ENCODE data around the gene KTI12.
"Not testable (repeated sequence)": the region's sequence is repeated elsewhere in the genome, so short reads cannot be mapped to it uniquely, and the experiment has no call there.

Gene KTI12

GRCh38 chr1:52032124-52032784, 1.4 kb downstream of the KTI12 start:
- peak overlapping the region; percentile 62 to 91 (median 89) for H3K27ac Mint-ChIP-seq
- TF ChIP-seq, protein P1, sequence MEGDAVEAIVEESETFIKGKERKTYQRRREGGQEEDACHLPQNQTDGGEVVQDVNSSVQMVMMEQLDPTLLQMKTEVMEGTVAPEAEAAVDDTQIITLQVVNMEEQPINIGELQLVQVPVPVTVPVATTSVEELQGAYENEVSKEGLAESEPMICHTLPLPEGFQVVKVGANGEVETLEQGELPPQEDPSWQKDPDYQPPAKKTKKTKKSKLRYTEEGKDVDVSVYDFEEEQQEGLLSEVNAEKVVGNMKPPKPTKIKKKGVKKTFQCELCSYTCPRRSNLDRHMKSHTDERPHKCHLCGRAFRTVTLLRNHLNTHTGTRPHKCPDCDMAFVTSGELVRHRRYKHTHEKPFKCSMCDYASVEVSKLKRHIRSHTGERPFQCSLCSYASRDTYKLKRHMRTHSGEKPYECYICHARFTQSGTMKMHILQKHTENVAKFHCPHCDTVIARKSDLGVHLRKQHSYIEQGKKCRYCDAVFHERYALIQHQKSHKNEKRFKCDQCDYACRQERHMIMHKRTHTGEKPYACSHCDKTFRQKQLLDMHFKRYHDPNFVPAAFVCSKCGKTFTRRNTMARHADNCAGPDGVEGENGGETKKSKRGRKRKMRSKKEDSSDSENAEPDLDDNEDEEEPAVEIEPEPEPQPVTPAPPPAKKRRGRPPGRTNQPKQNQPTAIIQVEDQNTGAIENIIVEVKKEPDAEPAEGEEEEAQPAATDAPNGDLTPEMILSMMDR (IDR thresholded peaks at IDR 0.05; ENCODE audit: unreplicated experiment in 3 of 3): no peak
- H3K4me1 Mint-ChIP-seq: peaks cover 37% of the 10 kb centered on the region
- no peaks in the 10 kb centered on the region for H3K9me3 Mint-ChIP-seq
- H3K4me3 Mint-ChIP-seq: peak overlapping the region; percentile 89 to 94 (median 92)
- no peaks in the 10 kb centered on the region for H3K27me3 Mint-ChIP-seq (ENCODE audit: low read depth)
- H3K36me3 Mint-ChIP-seq (ENCODE audit: low read depth): peaks cover 10% of the 10 kb centered on the region

DNA sequence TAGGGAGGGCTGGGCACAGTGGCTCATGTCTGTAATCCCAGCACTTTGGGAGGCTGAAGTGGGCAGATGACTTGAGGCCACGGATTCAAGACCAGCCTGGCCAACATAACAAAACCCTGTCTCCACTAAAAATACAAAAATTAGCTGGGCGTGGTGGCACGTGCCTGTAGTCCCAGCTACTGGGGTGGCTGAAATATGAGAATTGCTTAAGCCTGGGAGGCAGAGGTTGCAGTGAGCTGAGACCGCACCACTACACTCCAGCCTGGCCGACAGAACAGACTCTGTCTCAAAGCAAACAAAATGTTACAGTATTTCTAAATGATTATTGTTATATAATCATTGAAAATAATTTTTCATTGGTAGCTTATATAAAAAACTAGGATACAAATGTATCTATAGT, 4.8 kb downstream of the KTI12 start:
- not testable (repeated sequence) for H3K9me3 Mint-ChIP-seq; H3K27me3 Mint-ChIP-seq (ENCODE audit: low read depth); H3K27ac Mint-ChIP-seq; H3K4me3 Mint-ChIP-seq
- peaks cover 24% of the 10 kb centered on the region for H3K36me3 Mint-ChIP-seq (ENCODE audit: low read depth)
- H3K4me1 Mint-ChIP-seq: peaks cover 33% of the 10 kb centered on the region

DNA sequence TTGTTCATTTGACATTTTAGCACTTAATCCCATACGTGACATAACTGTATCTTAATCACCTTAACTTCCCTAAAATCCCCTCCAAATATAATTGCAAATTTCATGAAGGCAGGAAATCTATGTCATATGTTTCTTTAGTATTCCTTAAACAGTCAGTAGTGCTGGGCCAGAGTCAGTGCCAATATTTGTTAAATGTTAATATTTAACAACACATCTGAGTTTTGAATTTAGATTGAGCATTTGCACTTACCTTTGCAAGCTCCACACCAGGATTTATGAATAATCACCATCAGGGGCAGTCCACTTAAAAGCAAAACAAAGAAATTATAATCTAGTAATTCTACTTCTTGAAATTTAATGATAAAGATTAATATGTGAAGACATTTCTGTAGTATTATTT, 5.3 kb downstream of the KTI12 start:
- Mint-ChIP-seq H3K27ac (peak overlapping the region in 1 of 3 experiments; percentile 82), H3K4me1 (peaks cover 28% of the 10 kb centered on the region), H3K9me3 (no peaks in the 10 kb centered on the region), H3K4me3 (no peak overlapping the region), H3K36me3 (ENCODE audit: low read depth) (peaks cover 29% of the 10 kb centered on the region), H3K27me3 (ENCODE audit: low read depth) (no peaks in the 10 kb centered on the region)
- TF ChIP-seq, protein P1 (IDR thresholded peaks at IDR 0.05; ENCODE audit: unreplicated experiment in 3 of 3): no peak

GRCh38 chr1:52026278-52026677, 7.3 kb downstream of the KTI12 start:
- Mint-ChIP-seq H3K27ac (no peak overlapping the region), H3K4me1 (peaks cover 15% of the 10 kb centered on the region), H3K4me3 (no peak overlapping the region), H3K9me3 (no peaks in the 10 kb centered on the region), H3K27me3 (ENCODE audit: low read depth) (no peaks in the 10 kb centered on the region), H3K36me3 (ENCODE audit: low read depth) (peaks cover 36% of the 10 kb centered on the region)
- TF ChIP-seq, protein P1 (IDR thresholded peaks at IDR 0.05; ENCODE audit: unreplicated experiment in 3 of 3): no peak

- TF ChIP-seq, protein P1 (IDR thresholded peaks at IDR 0.05; ENCODE audit: unreplicated experiment in 3 of 3): no peak
- no peaks in the 10 kb centered on the region for H3K4me1 Mint-ChIP-seq
- no peak overlapping the region for H3K27ac Mint-ChIP-seq
- no peaks in the 10 kb centered on the region for H3K27me3 Mint-ChIP-seq (ENCODE audit: low read depth)
- H3K4me3 Mint-ChIP-seq: no peak overlapping the region
- H3K36me3 Mint-ChIP-seq (ENCODE audit: low read depth): peaks cover 52% of the 10 kb centered on the region
- H3K9me3 Mint-ChIP-seq: no peaks in the 10 kb centered on the region
Measured at GRCh38 chr1:52022133-52022532, 11.5 kb downstream of the KTI12 start.

DNA sequence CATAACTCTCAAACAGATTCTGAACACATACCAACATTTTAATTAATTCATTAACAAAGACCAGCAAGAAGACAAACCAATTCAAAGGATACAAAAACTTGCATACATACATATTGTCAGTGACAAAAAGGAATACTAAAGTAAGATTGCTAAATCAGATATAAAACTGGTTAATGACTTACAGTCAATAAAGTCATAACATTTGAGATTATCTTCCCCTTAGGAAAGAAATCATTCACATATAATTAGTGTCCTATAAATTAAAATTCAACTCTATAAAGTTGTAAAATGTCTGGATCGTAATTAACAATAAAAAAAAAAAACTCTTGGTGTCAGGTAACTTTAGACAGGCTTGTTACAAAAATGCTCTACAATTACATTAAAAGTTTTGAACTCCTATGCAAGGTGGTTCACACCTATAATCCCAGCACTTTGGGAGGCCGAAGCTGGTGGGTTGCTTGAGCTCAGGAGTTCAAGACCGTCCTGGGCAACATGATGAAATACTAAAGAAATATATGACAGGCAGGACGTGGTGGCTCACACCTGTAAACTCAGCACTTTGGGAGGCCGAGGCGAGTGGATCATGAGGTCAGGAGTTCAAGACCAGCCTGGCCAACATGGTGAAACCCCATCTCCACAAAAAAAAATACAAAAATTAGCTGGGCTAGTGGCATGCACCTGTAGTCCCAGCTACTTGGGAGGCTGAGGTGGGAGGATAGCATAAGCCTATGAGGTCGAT, 25.4 kb downstream of the KTI12 start:
- TF ChIP-seq, protein P1 (IDR thresholded peaks at IDR 0.05; ENCODE audit: unreplicated experiment in 3 of 3): no peak
- Mint-ChIP-seq H3K27me3 (ENCODE audit: low read depth) (peaks cover 18% of the 10 kb centered on the region), H3K4me3 (no peak overlapping the region), H3K27ac (peak overlapping the region; percentile 76 to 93 (median 83)), H3K4me1 (peaks cover 20% of the 10 kb centered on the region), H3K36me3 (ENCODE audit: low read depth) (no peaks in the 10 kb centered on the region), H3K9me3 (no peaks in the 10 kb centered on the region)

All from nephron (organoid).